HepG2 (cell line): ENCODE data around the gene ANKS4B. TPM values are rescaled to one million over a fixed set of nuclear protein-coding genes. Genes with fewer than 3 reads are reported as not detected.

Experiments used
- BRCA1 ChIP-seq: sonication (generic); formaldehyde crosslinking; IDR thresholded peaks from 2 replicates; pipeline ENCODE4 v1.4.0; 2020; ENCODE audit warnings: missing genetic modification reagents
- CHCHD3 ChIP-seq: sonication (generic); formaldehyde crosslinking; IDR thresholded peaks from 2 replicates; pipeline ENCODE4 v1.8.0; 2022; ENCODE audit warnings: mild to moderate bottlenecking, missing genetic modification reagents, moderate library complexity
- CHD2 ChIP-seq: IDR thresholded peaks from 2 replicates; pipeline ENCODE4 v1.6.1; 2011; ENCODE audit warnings: low read depth, low read length, improper control_type of control experiment
- DNMT1 ChIP-seq: sonication (generic); formaldehyde crosslinking; IDR thresholded peaks from 2 replicates; pipeline ENCODE4 v1.5.1; 2020; ENCODE audit warnings: mild to moderate bottlenecking, missing genetic modification reagents
- ESRRA ChIP-seq: sonication (generic); formaldehyde crosslinking; IDR thresholded peaks from 2 replicates; pipeline ENCODE4 v1.5.1; 2020; ENCODE audit warnings: mild to moderate bottlenecking, low read depth, missing genetic modification reagents
- FOXK1 ChIP-seq: sonication (generic); formaldehyde crosslinking; IDR thresholded peaks from 2 replicates; pipeline ENCODE4 v1.4.0; 2020; ENCODE audit warnings: low read depth, missing genetic modification reagents, borderline replicate concordance
- HHEX ChIP-seq: IDR thresholded peaks from 2 replicates; pipeline ENCODE4 v1.6.1; 2016; ENCODE audit warnings: control low read depth
- KAT7 ChIP-seq: IDR thresholded peaks from 2 replicates; pipeline ENCODE4 v1.6.1; 2018; ENCODE audit warnings: borderline replicate concordance, missing compliant biosample characterization
- KDM2A ChIP-seq: sonication (generic); formaldehyde crosslinking; IDR thresholded peaks from 2 replicates; pipeline ENCODE4 v1.4.0; 2020; ENCODE audit warnings: low read depth, missing genetic modification reagents, borderline replicate concordance
- MEIS1 ChIP-seq: sonication (generic); formaldehyde crosslinking; IDR thresholded peaks from 2 replicates; pipeline ENCODE4 v1.9.0; 2021; ENCODE audit warnings: mild to moderate bottlenecking, missing genetic modification reagents, moderate library complexity, borderline replicate concordance
- NBN ChIP-seq: fragments of 450-650 bp; conservative IDR thresholded peaks from 2 replicates; pipeline ENCODE4 v1.6.1; 2017
- NR3C1 ChIP-seq: sonication (generic); formaldehyde crosslinking; IDR thresholded peaks from 2 replicates; pipeline ENCODE4 v1.4.0; 2020; ENCODE audit warnings: missing genetic modification reagents
- PTBP1 ChIP-seq: fragments of 200-400 bp; formaldehyde crosslinking; IDR thresholded peaks from 2 replicates; pipeline ENCODE4 v1.6.1; 2018; ENCODE audit warnings: low read length, low read depth; ENCODE audit not compliant: poor library complexity, severe bottlenecking
- RAD21 ChIP-seq: fragments of 450-650 bp; formaldehyde crosslinking; IDR thresholded peaks from 2 replicates; pipeline ENCODE4 v1.5.0; 2020; ENCODE audit warnings: mild to moderate bottlenecking
- RBAK ChIP-seq: sonication (generic); formaldehyde crosslinking; IDR thresholded peaks from 2 replicates; pipeline ENCODE4 v1.5.1; 2020; ENCODE audit warnings: mild to moderate bottlenecking, missing genetic modification reagents
- TEAD3 ChIP-seq: optimal IDR thresholded peaks from 2 replicates; pipeline ENCODE3; 2016; ENCODE audit warnings: borderline replicate concordance
- ZC3H4 ChIP-seq: sonication (generic); formaldehyde crosslinking; IDR thresholded peaks from 2 replicates; pipeline ENCODE4 v1.4.0; 2020; ENCODE audit warnings: missing genetic modification reagents, borderline replicate concordance
- ZEB1 ChIP-seq: IDR thresholded peaks from 2 replicates; pipeline ENCODE4 v1.6.1; 2012; ENCODE audit warnings: mild to moderate bottlenecking, low read depth, inconsistent platforms; ENCODE audit not compliant: insufficient replicate concordance
- ZNF17 ChIP-seq: sonication (generic); formaldehyde crosslinking; IDR thresholded peaks from 2 replicates; pipeline ENCODE4 v1.5.0; 2020; ENCODE audit warnings: mild to moderate bottlenecking, missing genetic modification reagents
- ZNF780A ChIP-seq: sonication (generic); formaldehyde crosslinking; IDR thresholded peaks from 2 replicates; pipeline ENCODE4 v1.8.0; 2022; ENCODE audit warnings: mild to moderate bottlenecking, missing genetic modification reagents, moderate library complexity
- polyA plus RNA-seq, 8 experiments: library from polyadenylated mRNA; depleted of rRNA in 3 of 8; stranded (reverse) in 7 of 8; unstranded in 1 of 8; fragments of >200 nt; fragmentation: Illumina TruSeq in 4 of 8; extraction: Trizol in 4 of 8; gene quantifications; 2 replicates each; pipeline versions ENCODE4 v1.2.1 to v1.2.3, GENCODE V29; 2011 to 2016; ENCODE audit warnings: low read depth in 4 of 8, missing spikeins in 1 of 8, mixed read lengths in 1 of 8; ENCODE audit not compliant: insufficient read depth in 1 of 8
- total RNA-seq, 5 experiments: library from RNA; depleted of rRNA; stranded (reverse); fragments of >200 nt; fragmentation: Illumina TruSeq; extraction: Trizol; gene quantifications; 2 replicates each; pipeline ENCODE4 v1.2.3, GENCODE V29; 2016; ENCODE audit warnings: low read depth in 1 of 5
- TF ChIP-seq, protein P1 (sequence below): sonication (generic); formaldehyde crosslinking; IDR thresholded peaks from 2 replicates; pipeline ENCODE4 v1.5.1; 2020; ENCODE audit warnings: missing genetic modification reagents, mild to moderate bottlenecking, borderline replicate concordance
- TF ChIP-seq, protein P2 (sequence below): sonication (generic); formaldehyde crosslinking; conservative IDR thresholded peaks from 2 replicates; pipeline ENCODE4 v1.8.0; 2022; ENCODE audit warnings: mild to moderate bottlenecking, moderate library complexity, missing genetic modification reagents
- TF ChIP-seq, protein P3 (sequence below): sonication (generic); formaldehyde crosslinking; IDR thresholded peaks from 2 replicates; pipeline ENCODE4 v1.4.0; 2020; ENCODE audit warnings: missing genetic modification reagents, borderline replicate concordance
- TF ChIP-seq, protein P4 (sequence below): IDR thresholded peaks from 2 replicates; pipeline ENCODE4 v1.6.1; 2016; ENCODE audit warnings: missing compliant biosample characterization, missing genetic modification reagents, borderline replicate concordance

ANKS4B gene
- total and polyA plus RNA-seq, 2 of the 13 experiments (the other 11 are each of a cell fraction or from before 2014, with no cell fraction given), result 6.5 to 30.0 TPM

DNA sequence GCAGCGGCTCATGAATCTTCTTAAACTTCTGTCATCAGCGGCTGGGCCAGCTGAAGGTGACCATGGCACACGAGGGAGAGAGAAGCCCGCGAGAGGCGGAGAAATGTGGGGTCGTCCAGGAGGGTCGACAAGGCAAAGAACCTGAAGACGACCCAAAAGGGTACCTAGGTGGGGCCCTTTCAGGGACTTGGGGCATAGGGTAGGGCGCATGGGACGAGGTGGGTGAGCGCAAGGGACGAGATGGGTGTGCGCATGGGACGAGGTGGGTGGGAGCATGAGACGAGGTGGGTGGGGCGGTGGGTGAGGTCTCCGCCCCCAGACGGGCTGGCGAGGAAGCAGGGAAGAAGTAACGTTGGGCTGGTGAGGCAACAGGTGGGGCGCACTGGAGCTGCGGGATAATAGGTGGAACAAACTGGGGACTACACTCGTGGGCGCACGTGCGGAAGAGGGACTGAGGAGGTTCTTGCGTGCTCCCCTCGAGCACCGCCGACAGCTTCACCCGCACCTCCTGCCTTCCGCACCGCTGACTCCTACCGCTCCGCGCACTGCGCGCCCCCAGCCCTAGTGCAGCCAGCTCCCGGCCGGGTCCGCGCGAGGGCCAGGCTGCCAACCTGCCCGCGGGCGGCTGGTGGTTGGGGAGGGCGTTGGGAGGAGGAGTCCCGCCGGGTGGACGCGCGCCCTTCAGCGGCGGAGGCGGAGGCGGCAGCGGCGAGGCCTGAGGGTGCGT, 67.8 kb downstream of the ANKS4B start (continued):
- TF ChIP-seq, protein P1, sequence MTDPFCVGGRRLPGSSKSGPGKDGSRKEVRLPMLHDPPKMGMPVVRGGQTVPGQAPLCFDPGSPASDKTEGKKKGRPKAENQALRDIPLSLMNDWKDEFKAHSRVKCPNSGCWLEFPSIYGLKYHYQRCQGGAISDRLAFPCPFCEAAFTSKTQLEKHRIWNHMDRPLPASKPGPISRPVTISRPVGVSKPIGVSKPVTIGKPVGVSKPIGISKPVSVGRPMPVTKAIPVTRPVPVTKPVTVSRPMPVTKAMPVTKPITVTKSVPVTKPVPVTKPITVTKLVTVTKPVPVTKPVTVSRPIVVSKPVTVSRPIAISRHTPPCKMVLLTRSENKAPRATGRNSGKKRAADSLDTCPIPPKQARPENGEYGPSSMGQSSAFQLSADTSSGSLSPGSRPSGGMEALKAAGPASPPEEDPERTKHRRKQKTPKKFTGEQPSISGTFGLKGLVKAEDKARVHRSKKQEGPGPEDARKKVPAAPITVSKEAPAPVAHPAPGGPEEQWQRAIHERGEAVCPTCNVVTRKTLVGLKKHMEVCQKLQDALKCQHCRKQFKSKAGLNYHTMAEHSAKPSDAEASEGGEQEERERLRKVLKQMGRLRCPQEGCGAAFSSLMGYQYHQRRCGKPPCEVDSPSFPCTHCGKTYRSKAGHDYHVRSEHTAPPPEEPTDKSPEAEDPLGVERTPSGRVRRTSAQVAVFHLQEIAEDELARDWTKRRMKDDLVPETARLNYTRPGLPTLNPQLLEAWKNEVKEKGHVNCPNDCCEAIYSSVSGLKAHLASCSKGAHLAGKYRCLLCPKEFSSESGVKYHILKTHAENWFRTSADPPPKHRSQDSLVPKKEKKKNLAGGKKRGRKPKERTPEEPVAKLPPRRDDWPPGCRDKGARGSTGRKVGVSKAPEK (CRISPR knock-in tag), result peak; percentile 90; the same call in 1 of the 2 replicates
- TF ChIP-seq CHD2 (peak; percentile 17; the same call in 1 of the 2 replicates), ZNF780A (CRISPR knock-in tag) (peak; percentile 53), BRCA1 (CRISPR knock-in tag) (peak; percentile 83; the same call in 1 of the 2 replicates), CHCHD3 (CRISPR knock-in tag) (peak; percentile 98), KAT7 (CRISPR knock-in tag) (peak; percentile 99), HHEX (CRISPR knock-in tag) (no peak), RAD21 (CRISPR knock-in tag) (peak; percentile 84; the same call in 1 of the 2 replicates), FOXK1 (CRISPR knock-in tag) (peak; percentile 30; the same call in 1 of the 2 replicates), KDM2A (peak; percentile 96), RBAK (CRISPR knock-in tag) (no peak), MEIS1 (CRISPR knock-in tag) (peak; percentile 88; the same call in 1 of the 2 replicates), DNMT1 (CRISPR knock-in tag) (peak; percentile 92), ZEB1 (no peak), NR3C1 (CRISPR knock-in tag) (no peak), ESRRA (CRISPR knock-in tag) (no peak; the same call in 1 of the 2 replicates), PTBP1 (no peak), ZNF17 (CRISPR knock-in tag) (no peak), NBN (no peak), TEAD3 (CRISPR knock-in tag) (peak; percentile 76), ZC3H4 (CRISPR knock-in tag) (no peak)
- TF ChIP-seq, protein P2, sequence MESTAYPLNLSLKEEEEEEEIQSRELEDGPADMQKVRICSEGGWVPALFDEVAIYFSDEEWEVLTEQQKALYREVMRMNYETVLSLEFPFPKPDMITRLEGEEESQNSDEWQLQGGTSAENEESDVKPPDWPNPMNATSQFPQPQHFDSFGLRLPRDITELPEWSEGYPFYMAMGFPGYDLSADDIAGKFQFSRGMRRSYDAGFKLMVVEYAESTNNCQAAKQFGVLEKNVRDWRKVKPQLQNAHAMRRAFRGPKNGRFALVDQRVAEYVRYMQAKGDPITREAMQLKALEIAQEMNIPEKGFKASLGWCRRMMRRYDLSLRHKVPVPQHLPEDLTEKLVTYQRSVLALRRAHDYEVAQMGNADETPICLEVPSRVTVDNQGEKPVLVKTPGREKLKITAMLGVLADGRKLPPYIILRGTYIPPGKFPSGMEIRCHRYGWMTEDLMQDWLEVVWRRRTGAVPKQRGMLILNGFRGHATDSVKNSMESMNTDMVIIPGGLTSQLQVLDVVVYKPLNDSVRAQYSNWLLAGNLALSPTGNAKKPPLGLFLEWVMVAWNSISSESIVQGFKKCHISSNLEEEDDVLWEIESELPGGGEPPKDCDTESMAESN (CRISPR knock-in tag), result peak; percentile 96
- TF ChIP-seq, protein P3, sequence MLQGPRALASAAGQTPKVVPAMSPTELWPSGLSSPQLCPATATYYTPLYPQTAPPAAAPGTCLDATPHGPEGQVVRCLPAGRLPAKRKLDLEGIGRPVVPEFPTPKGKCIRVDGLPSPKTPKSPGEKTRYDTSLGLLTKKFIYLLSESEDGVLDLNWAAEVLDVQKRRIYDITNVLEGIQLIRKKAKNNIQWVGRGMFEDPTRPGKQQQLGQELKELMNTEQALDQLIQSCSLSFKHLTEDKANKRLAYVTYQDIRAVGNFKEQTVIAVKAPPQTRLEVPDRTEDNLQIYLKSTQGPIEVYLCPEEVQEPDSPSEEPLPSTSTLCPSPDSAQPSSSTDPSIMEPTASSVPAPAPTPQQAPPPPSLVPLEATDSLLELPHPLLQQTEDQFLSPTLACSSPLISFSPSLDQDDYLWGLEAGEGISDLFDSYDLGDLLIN, result no peak
- TF ChIP-seq, protein P4, sequence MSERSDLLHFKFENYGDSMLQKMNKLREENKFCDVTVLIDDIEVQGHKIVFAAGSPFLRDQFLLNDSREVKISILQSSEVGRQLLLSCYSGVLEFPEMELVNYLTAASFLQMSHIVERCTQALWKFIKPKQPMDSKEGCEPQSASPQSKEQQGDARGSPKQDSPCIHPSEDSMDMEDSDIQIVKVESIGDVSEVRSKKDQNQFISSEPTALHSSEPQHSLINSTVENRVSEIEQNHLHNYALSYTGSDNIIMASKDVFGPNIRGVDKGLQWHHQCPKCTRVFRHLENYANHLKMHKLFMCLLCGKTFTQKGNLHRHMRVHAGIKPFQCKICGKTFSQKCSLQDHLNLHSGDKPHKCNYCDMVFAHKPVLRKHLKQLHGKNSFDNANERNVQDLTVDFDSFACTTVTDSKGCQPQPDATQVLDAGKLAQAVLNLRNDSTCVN, result peak; percentile 66; the same call in 1 of the 2 replicates
